Ammon's horn (tissue), 1 donor: ENCODE data around the gene MRPL12.

Source experiments
- DNase-seq: peaks from one replicate; pipeline ENCODE4 v3.0.0-alpha.2; 2016; ENCODE audit warnings: low spot score

The MRPL12 gene

DNA sequence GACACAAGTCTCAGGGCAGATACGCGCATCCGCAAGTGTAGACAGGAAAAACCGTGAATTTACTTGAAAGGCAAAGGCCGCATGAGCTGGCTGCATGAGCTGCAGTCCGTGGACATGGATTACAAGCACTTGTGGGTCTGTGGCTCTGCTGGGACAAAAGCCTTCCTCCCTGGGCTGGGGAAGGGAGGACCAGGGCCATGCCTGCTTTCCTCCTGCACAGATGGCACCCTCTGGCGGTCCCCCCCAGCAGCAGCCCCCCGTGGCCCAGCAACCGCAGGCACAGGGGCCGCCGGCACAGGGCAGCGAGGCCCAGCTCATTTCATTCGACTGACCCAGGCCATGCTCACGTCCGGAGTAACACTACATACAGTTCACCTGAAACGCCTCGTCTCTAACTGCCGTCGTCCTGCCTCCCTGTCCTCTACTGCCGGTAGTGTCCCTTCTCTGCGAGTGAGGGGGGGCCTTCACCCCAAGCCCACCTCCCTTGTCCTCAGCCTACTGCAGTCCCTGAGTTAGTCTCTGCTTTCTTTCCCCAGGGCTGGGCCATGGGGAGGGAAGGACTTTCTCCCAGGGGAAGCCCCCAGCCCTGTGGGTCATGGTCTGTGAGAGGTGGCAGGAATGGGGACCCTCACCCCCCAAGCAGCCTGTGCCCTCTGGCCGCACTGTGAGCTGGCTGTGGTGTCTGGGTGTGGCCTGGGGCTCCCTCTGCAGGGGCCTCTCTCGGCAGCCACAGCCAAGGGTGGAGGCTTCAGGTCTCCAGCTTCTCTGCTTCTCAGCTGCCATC lies 1.7 kb upstream of the MRPL12 start:
- DNase-seq: no peak

DNA sequence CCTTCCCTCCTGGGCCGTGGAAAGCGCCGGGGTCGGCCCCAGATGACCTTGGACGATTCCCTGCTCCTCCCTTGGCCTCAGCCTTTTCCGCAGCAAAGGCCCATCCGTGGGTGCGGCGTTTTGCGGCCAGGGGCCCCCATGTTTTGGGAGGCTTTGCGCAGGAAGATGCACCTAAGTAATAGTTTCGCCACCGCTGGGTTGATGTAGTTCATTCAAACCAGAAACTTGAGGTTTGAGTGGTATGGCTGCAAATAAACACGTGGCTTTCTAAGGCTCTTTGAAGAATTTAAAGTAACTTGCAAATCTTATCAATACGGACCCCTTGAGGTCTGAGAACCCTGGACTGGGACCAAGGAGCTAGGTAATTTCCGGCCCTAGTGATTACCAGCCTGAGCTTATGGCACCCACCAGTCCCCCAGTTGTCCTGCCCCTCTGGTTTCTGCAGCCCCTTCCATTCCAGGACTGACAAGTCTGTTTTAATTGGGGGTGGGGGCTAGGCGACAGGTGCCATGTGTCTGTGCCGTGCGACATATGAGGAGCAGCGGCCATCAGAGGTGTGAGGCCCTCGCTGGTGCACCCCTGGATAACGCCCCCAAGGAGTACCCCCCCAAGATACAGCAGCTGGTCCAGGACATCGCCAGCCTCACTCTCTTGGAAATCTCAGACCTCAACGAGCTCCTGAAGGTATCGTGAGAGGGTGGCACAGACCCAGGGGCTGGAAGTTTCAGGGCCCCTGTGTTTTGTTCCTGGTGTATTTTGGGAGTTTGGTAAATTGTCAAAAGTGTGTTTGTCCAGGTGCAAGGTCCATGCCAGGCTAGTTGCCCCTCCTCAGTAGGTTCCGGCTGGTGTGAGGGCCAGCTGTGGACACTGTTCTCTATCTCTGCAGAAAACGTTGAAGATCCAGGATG lies 834 bp downstream of the MRPL12 start:
- DNase-seq: no peak

- no peak for DNase-seq
These were observed 2.5 kb downstream of the MRPL12 start for GRCh38 chr17:81705518-81706231.

GRCh38 chr17:81706232-81706611 lies 3.1 kb downstream of the MRPL12 start:
- no peak for DNase-seq

GRCh38 chr17:81706757-81707624 lies 3.8 kb downstream of the MRPL12 start:
- no peak for DNase-seq

DNA sequence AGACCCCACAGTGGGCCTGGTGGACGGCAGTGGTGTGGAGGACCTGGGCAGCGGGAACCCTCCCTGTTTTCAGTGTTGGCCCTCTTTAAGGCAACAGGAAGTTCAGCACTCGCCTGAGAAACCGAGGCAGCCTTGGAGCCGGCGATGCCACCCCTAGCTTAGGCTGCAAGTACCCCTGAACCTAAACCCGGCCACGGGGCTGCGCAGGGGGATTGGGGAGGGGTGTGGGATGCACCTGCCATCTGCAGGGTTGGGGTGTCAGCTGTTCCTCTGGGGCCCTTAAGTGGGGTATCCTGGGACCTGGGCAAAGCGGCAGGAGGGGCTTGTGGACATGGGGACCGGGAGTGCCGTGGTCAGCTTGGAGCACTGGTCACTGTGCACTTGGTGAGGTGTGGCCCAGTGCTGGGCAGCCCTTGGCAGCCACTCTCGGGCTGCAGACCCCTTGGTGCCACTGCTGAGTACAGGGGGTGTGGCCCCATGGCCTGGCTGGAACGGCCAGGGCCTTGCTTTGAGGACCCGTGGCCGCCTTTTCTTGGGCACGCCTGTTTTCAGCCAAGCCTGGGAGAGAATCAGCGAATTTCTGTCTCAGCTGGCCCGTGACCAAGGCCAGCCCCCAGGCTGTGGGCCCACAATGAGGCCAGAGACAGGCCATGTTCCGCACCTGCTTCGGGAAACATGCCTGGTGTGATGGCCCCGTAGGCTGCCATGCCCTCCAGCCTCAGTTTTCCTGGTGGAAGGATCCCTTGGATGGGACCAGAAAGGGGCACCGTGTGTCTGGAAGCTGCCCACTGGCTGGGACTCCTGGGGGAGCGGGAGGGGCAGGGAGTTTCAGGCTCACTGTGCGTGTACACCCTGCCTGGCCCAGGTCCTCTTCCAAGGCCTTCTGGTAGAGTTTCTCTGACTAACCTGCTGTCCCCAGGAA lies 4.8 kb downstream of the MRPL12 start:
- DNase-seq: no peak

GRCh38 chr17:81708739-81709185 lies 5.6 kb downstream of the MRPL12 start:
- no peak for DNase-seq

- DNase-seq: no peak
These were observed 7.5 kb downstream of the MRPL12 start for GRCh38 chr17:81710514-81711308.

GRCh38 chr17:81711814-81712467 lies 8.8 kb downstream of the MRPL12 start, which contains the start of gene SLC25A10:
Gene SLC25A10, plus strand, starts transcription at chr17:81712284. Its CDS starts 143 bp downstream, at chr17:81712427.
- DNase-seq: peak; percentile 72

GRCh38 chr17:81712468-81713003 lies 9.4 kb downstream of the MRPL12 start:
- DNase-seq: no peak

DNA sequence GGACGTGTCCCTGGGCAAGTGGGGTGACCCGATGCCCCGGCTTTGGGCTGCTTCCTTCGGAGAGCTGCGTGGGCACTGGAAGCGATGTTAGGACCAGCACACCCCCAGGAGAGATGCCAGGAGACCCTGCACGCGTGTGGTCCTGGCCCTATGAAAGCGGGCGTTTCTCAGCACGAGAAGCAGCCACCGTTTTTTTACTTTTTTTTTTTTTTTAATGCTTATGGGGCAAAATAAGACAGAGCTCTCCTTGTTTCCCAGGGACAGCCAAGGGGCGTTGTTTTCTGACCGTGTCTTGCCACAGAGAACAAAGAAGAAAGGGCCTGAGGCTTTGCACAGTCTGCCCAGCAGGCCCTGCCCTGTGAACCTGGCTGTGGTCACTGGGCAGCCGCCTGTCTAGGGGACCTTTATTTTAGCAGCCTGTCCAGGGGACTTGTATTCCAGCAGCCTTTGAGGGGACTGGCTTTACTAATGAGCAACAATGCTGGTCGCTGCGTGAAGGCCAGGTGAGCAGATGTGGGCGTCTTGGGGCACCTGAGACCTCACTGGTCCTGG lies 9.9 kb downstream of the MRPL12 start:
- DNase-seq: no peak

GRCh38 chr17:81713556-81714411 lies 10.6 kb downstream of the MRPL12 start:
- DNase-seq: no peak

- DNase-seq: no peak
These were observed 11.4 kb downstream of the MRPL12 start for GRCh38 chr17:81714412-81715106.

DNA sequence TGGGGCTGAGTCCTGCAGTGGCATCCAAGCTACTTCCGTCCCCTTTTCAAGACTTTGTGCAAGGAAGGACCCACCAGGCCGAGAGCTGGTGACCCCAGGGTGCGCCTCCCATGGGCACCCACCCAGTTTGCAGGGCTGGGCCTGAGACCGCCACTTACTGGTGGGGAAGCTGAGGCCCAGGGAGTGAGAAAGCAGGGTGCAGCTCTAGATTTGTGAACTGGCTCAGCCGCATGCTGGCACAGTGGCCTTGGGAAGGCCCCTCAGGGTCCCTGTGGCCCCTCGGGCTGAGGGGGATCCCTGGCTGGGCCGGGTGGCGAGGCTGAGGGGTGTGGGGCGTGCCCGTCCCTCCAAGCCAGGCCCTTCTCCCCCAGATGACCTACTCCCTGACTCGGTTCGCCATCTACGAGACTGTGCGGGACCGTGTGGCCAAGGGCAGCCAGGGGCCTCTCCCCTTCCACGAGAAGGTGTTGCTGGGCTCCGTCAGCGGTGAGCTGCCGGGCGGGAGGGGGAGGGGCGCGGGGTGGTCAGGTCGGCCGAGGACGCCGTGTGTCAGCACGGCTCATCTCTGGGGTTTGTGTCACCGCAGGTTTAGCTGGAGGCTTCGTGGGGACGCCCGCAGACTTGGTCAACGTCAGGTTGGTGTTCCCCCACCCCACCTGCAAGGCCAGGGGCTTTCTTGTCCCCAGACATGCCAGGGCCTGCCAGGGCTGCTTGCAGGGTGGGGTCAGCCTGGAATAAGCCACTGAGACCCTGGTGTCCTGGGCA lies 12.1 kb downstream of the MRPL12 start:
- DNase-seq: no peak

GRCh38 chr17:81715872-81716673 lies 12.9 kb downstream of the MRPL12 start:
- DNase-seq: no peak
